ENCODE measurements around the gene CCDC149. TPM values are rescaled to one million over a fixed set of nuclear protein-coding genes. Genes with fewer than 3 reads are reported as not detected.

Gene CCDC149
- total and polyA plus RNA-seq, 9 of the 15 experiments (the other 6 are each of a cell fraction or from before 2014, with no cell fraction given) = 0.04 to 0.18 TPM; not detected in 7

GRCh38 chr4:24896977-24897376 lies 15.9 kb downstream of the CCDC149 start:
- intact Hi-C loops (cut with micrococcal nuclease) = no loop called here
- ChIA-PET CTCF (ENCODE audit: low intra/inter-chr PET ratio) (no interaction called here), POLR2A (interaction anchor here (0.6 to 0.7 kb wide), 2 partner anchors 78 to 683 kb away, joined by 3 read pairs; no protein-coding TSS in a partner anchor)
- H3K79me2 ChIP-seq (ENCODE audit: control insufficient read depth, insufficient read depth, low read length) = no peaks in the 10 kb centered on the region
- no peak for FAIRE-seq
- H3K27ac ChIP-seq (ENCODE audit: extremely low read depth, low read depth, low read length) = no peak overlapping the region
- no peak for DNase-seq (ENCODE audit: extremely low read depth in 1 of 4, low spot score in 3 of 4)
- H3K36me3 ChIP-seq (ENCODE audit: control insufficient read depth, insufficient read depth, low read length) = no peaks in the 10 kb centered on the region
- 0% methylated on average over 5 of the region's 5 CpGs for WGBS (ENCODE audit: insufficient coverage, low coverage, missing lambda C conversion rate)
- peaks cover 0 to 12% of the 10 kb centered on the region in 2 experiments; a peak in 2 of 5 replicates for H3K27me3 ChIP-seq (ENCODE audit: control insufficient read depth in 2 of 2, insufficient read depth in 2 of 2, low read length in 2 of 2)
- TF ChIP-seq TRIM24 (IDR thresholded peaks at IDR 0.05) = no peak
- TF ChIP-seq OTX1 (CRISPR knock-in tag; IDR thresholded peaks at IDR 0.05) = no peak
- TF ChIP-seq E2F4 (CRISPR knock-in tag; IDR thresholded peaks at IDR 0.05; ENCODE audit: low read depth) = no peak
- no peak for TF ChIP-seq RBM15 (IDR thresholded peaks at IDR 0.05; ENCODE audit: insufficient read depth, low read length)
- no peak for TF ChIP-seq EP400 (IDR thresholded peaks at IDR 0.05)
- TF ChIP-seq GABPA (tag; conservative IDR thresholded peaks at IDR 0.05; ENCODE audit: low read depth) = no peak
- TF ChIP-seq L3MBTL2 (IDR thresholded peaks at IDR 0.05) = no peak
- no peak for TF ChIP-seq ELF1 (tag; IDR thresholded peaks at IDR 0.05)
- no peak for TF ChIP-seq RCOR1 (IDR thresholded peaks at IDR 0.05; ENCODE audit: borderline replicate concordance in 1 of 2, low read depth in 2 of 2, low read length in 2 of 2)
- TF ChIP-seq PATZ1 (CRISPR knock-in tag; IDR thresholded peaks at IDR 0.05; ENCODE audit: borderline replicate concordance) = no peak
- TF ChIP-seq CREB5 (CRISPR knock-in tag; IDR thresholded peaks at IDR 0.05) = no peak
- TF ChIP-seq BHLHE40 (IDR thresholded peaks at IDR 0.05; ENCODE audit: low read length) = no peak
- TF ChIP-seq ZNF197 (CRISPR knock-in tag; IDR thresholded peaks at IDR 0.05; ENCODE audit: low read depth) = no peak
- no peak for TF ChIP-seq NFIC (IDR thresholded peaks at IDR 0.05)
- H3K4me2 ChIP-seq (ENCODE audit: insufficient read depth, low read length) = no peak overlapping the region
- in situ Hi-C loops (cut with MboI) = no loop called here
- H3K4me1 ChIP-seq (replicated peaks in 1 of 2; ENCODE audit: control insufficient read depth in 2 of 2, insufficient read depth in 2 of 2, low read length in 2 of 2) = no peaks in the 10 kb centered on the region
- no peak overlapping the region for H2AFZ ChIP-seq (ENCODE audit: low read depth, low read length)
- H3K9me1 ChIP-seq (ENCODE audit: control insufficient read depth, insufficient read depth, low read length) = peaks cover 2% of the 10 kb centered on the region
- H3K9ac ChIP-seq (ENCODE audit: insufficient read depth in 1 of 2, low read depth in 2 of 2, low read length in 2 of 2) = no peak overlapping the region
- no peak overlapping the region for H3K4me3 ChIP-seq
- H3K9me3 ChIP-seq (replicated peaks; ENCODE audit: control insufficient read depth, insufficient read depth, low read depth, low read length) = no peaks in the 10 kb centered on the region
- no TSS peak for BruUV-seq (replicated peaks)
- no peaks in the 10 kb centered on the region for H4K20me1 ChIP-seq (replicated peaks; ENCODE audit: control insufficient read depth, insufficient read depth, low read length)
- no peak for ATAC-seq
